GF-D8 (cell line): ENCODE results near the gene METTL25.

Experiments used
- DNase-seq: peaks from one replicate; lab custom pipeline; 2025; lab: John Stamatoyannopoulos, UW

The METTL25 gene

GRCh38 chr12:82527165-82527780 is 168.9 kb downstream of the METTL25 start:
- DNase-seq = no peak
